H1 (cell line): ENCODE data around the gene GGT5. TPM values are rescaled to one million over a fixed set of nuclear protein-coding genes. Genes with fewer than 3 reads are reported as not detected.
"Not testable (repeated sequence)": the region's sequence is repeated elsewhere in the genome, so short reads cannot be mapped to it uniquely, and the experiment has no call there.

Experiments used
- CTCF ChIA-PET: fragments of 300-600 bp; sonication (Branson Sonifier 250); formaldehyde crosslinking; loops from one replicate; lab custom pipeline; 2021; ENCODE audit not compliant: partially characterized antibody; lab: Charles Lee
- POLR2A ChIA-PET: fragments of 300-600 bp; sonication (Branson Sonifier 250); formaldehyde crosslinking; loops from one replicate; lab custom pipeline; 2021; ENCODE audit warnings: inconsistent platforms; ENCODE audit not compliant: partially characterized antibody; lab: Charles Lee
- DNase-seq, 2 experiments: peaks; one replicate each; pipeline versions ENCODE4 v3.0.0 to v3.0.0-alpha.2; 2010 to 2022; ENCODE audit warnings: low spot score in 2 of 2, low read depth in 1 of 2, mixed read lengths in 1 of 2
- FAIRE-seq: peaks from 2 replicates; lab custom pipeline; 2011; peaks lifted over from hg19 to GRCh38; lab: Jason Lieb, UNC
- H2AFZ ChIP-seq: 2 replicates; pipeline ENCODE4 v1.8.1; 2012; ENCODE audit warnings: low read length, inconsistent platforms
- H2AK5ac ChIP-seq: 2 replicates; pipeline ENCODE4 v1.6.1; 2013; ENCODE audit warnings: low read depth, low read length
- H2BK120ac ChIP-seq: replicated peaks from 2 replicates; pipeline ENCODE3; 2013; ENCODE audit warnings: low read depth, low read length, inconsistent platforms
- H2BK12ac ChIP-seq: 2 replicates; pipeline ENCODE4 v1.6.1; 2013; ENCODE audit warnings: low read depth, low read length
- H2BK15ac ChIP-seq: 2 replicates; pipeline ENCODE4 v1.6.1; 2013; ENCODE audit warnings: low read length
- H2BK20ac ChIP-seq: 2 replicates; pipeline ENCODE4 v1.6.1; 2013; ENCODE audit warnings: low read length
- H2BK5ac ChIP-seq: 2 replicates; pipeline ENCODE4 v1.6.1; 2013; ENCODE audit warnings: low read depth, low read length
- H3K14ac ChIP-seq: 2 replicates; pipeline ENCODE4 v1.6.1; 2013; ENCODE audit warnings: inconsistent platforms; ENCODE audit not compliant: insufficient read length
- H3K18ac ChIP-seq: 2 replicates; pipeline ENCODE4 v1.6.1; 2013; ENCODE audit warnings: low read length; ENCODE audit errors: extremely low read depth
- H3K23ac ChIP-seq: 2 replicates; pipeline ENCODE4 v1.6.1; 2013; ENCODE audit warnings: inconsistent platforms; ENCODE audit not compliant: insufficient read length
- H3K23me2 ChIP-seq: 2 replicates; pipeline ENCODE4 v1.6.1; 2013; ENCODE audit warnings: low read depth, low read length
- H3K27ac ChIP-seq: 2 replicates; pipeline ENCODE4 v1.6.1; 2011; ENCODE audit warnings: low read depth, low read length, inconsistent platforms
- H3K27me3 ChIP-seq, 4 experiments: replicated peaks in 1 of 4; 1 replicate in 1 of 4; 2 replicates in 3 of 4; pipeline versions ENCODE4 v1.6.1 to v1.8.1; 2011 to 2013; ENCODE audit warnings: low read length in 3 of 4, mild to moderate bottlenecking in 3 of 4, inconsistent platforms in 2 of 4, mixed read lengths in 2 of 4, moderate library complexity in 1 of 4; ENCODE audit not compliant: control insufficient read depth in 3 of 4, insufficient read depth in 3 of 4; ENCODE audit errors: extremely low read depth in 1 of 4
- H3K36me3 ChIP-seq, 4 experiments: 2 replicates each; pipeline versions ENCODE4 v1.6.1 to v1.8.1; 2011 to 2013; ENCODE audit warnings: mild to moderate bottlenecking in 4 of 4, low read length in 3 of 4, moderate library complexity in 2 of 4, control low read depth in 1 of 4, inconsistent platforms in 1 of 4; ENCODE audit not compliant: insufficient read depth in 4 of 4, control insufficient read depth in 2 of 4
- H3K4ac ChIP-seq: replicated peaks from 2 replicates; pipeline ENCODE3; 2013; ENCODE audit warnings: low read length, low read depth, mixed read lengths, inconsistent platforms; ENCODE audit not compliant: insufficient read length
- H3K4me1 ChIP-seq, 4 experiments: replicated peaks in 1 of 4; 1 replicate in 1 of 4; 2 replicates in 3 of 4; pipeline versions ENCODE4 v1.6.1 to v1.8.1; 2011 to 2013; ENCODE audit warnings: low read length in 3 of 4, inconsistent platforms in 2 of 4, mixed read lengths in 1 of 4; ENCODE audit not compliant: insufficient read depth in 4 of 4, control insufficient read depth in 3 of 4
- H3K4me2 ChIP-seq, 2 experiments: 2 replicates each; pipeline versions ENCODE4 v1.6.1 to v1.8.1; 2011 to 2013; ENCODE audit warnings: low read depth in 2 of 2, low read length in 2 of 2, control low read depth in 1 of 2, inconsistent platforms in 1 of 2, mild to moderate bottlenecking in 1 of 2; ENCODE audit not compliant: insufficient read depth in 1 of 2
- H3K4me3 ChIP-seq, 4 experiments: fragments of 200-600, 300-600 bp in 1 of 4; sonication (generic), shearing (Covaris generic), sonication (Bioruptor Twin) in 1 of 4; 2 replicates each; pipeline versions ENCODE4 v1.5.1 to v1.8.1; 2011 to 2016; ENCODE audit warnings: low read length in 4 of 4, low read depth in 3 of 4, control low read depth in 2 of 4, inconsistent platforms in 2 of 4, mild to moderate bottlenecking in 2 of 4, mixed read lengths in 1 of 4, moderate library complexity in 1 of 4; ENCODE audit not compliant: insufficient read depth in 2 of 4; ENCODE audit errors: extremely low read depth in 1 of 4
- H3K56ac ChIP-seq: replicated peaks from 2 replicates; pipeline ENCODE3; 2013; ENCODE audit warnings: low read depth, mild to moderate bottlenecking, mixed read lengths, low read length, inconsistent platforms; ENCODE audit not compliant: insufficient read length
- H3K79me1 ChIP-seq: 2 replicates; pipeline ENCODE4 v1.6.1; 2013; ENCODE audit warnings: low read depth, low read length, control low read depth
- H3K79me2 ChIP-seq, 2 experiments: 2 replicates each; pipeline versions ENCODE4 v1.6.1 to v1.8.1; 2012 to 2013; ENCODE audit warnings: low read length in 2 of 2, mild to moderate bottlenecking in 2 of 2, inconsistent platforms in 1 of 2; ENCODE audit not compliant: insufficient read depth in 2 of 2, control insufficient read depth in 1 of 2
- H3K9ac ChIP-seq, 4 experiments: replicated peaks in 1 of 4; 1 replicate in 1 of 4; 2 replicates in 3 of 4; pipeline versions ENCODE4 v1.6.1 to v1.8.1; 2011 to 2013; ENCODE audit warnings: low read depth in 3 of 4, low read length in 3 of 4, control low read depth in 2 of 4, mild to moderate bottlenecking in 2 of 4, moderate library complexity in 2 of 4, inconsistent platforms in 1 of 4; ENCODE audit errors: extremely low read depth in 1 of 4
- H3K9me3 ChIP-seq, 2 experiments: 2 replicates each; pipeline versions ENCODE4 v1.6.1 to v1.8.1; 2012 to 2013; ENCODE audit warnings: mild to moderate bottlenecking in 2 of 2, moderate library complexity in 2 of 2, control low read depth in 1 of 2, inconsistent platforms in 1 of 2, low read depth in 1 of 2, low read length in 1 of 2, mixed read lengths in 1 of 2; ENCODE audit not compliant: insufficient read depth in 2 of 2
- H4K20me1 ChIP-seq, 2 experiments: replicated peaks in 1 of 2; 2 replicates each; pipeline versions ENCODE3 to v1.8.1; 2011 to 2013; ENCODE audit warnings: inconsistent platforms in 2 of 2, low read length in 2 of 2, mild to moderate bottlenecking in 1 of 2; ENCODE audit not compliant: insufficient read depth in 2 of 2, control insufficient read depth in 1 of 2
- H4K5ac ChIP-seq: 2 replicates; pipeline ENCODE4 v1.6.1; 2013; ENCODE audit warnings: low read length, low read depth, mixed read lengths, inconsistent platforms; ENCODE audit not compliant: insufficient read length
- H4K8ac ChIP-seq: 2 replicates; pipeline ENCODE4 v1.8.0; 2013; ENCODE audit warnings: mild to moderate bottlenecking, moderate library complexity, low read length, inconsistent platforms; ENCODE audit not compliant: insufficient read depth; ENCODE audit errors: extremely low read depth
- H4K91ac ChIP-seq: replicated peaks from 2 replicates; pipeline ENCODE3; 2013; ENCODE audit warnings: low read length, mixed read lengths, inconsistent platforms; ENCODE audit not compliant: insufficient read length
- BRCA1 ChIP-seq: IDR thresholded peaks from 2 replicates; pipeline ENCODE4 v1.6.1; 2012; ENCODE audit warnings: low read depth, low read length, improper control_type of control experiment
- EP300 ChIP-seq, 2 experiments: IDR thresholded peaks; 1 replicate in 1 of 2; 2 replicates in 1 of 2; pipeline ENCODE4 v1.6.1; 2011 to 2012; ENCODE audit warnings: low read depth in 2 of 2, low read length in 2 of 2, mild to moderate bottlenecking in 2 of 2, borderline replicate concordance in 1 of 2, inconsistent platforms in 1 of 2, moderate library complexity in 1 of 2
- HDAC2 ChIP-seq, 2 experiments: fragments of 300-600 bp in 1 of 2; sonication (generic) in 1 of 2; IDR thresholded peaks; 2 replicates each; pipeline ENCODE4 v1.6.1; 2011 to 2012; ENCODE audit warnings: low read depth in 2 of 2, low read length in 2 of 2, mild to moderate bottlenecking in 2 of 2, moderate library complexity in 2 of 2, borderline replicate concordance in 1 of 2, inconsistent platforms in 1 of 2
- KDM4A ChIP-seq: IDR thresholded peaks from one replicate; pipeline ENCODE4 v1.7.1; 2012; ENCODE audit warnings: low read depth, mild to moderate bottlenecking, moderate library complexity, low read length, inconsistent platforms; ENCODE audit not compliant: severe bottlenecking
- POLR2A ChIP-seq, 2 experiments: IDR thresholded peaks; 1 replicate in 1 of 2; 2 replicates in 1 of 2; pipeline ENCODE4 v1.6.1; 2011; ENCODE audit warnings: low read depth in 2 of 2, low read length in 2 of 2, mild to moderate bottlenecking in 2 of 2; ENCODE audit errors: control extremely low read depth in 1 of 2
- SP1 ChIP-seq: IDR thresholded peaks from 2 replicates; pipeline ENCODE4 v1.6.1; 2011; ENCODE audit warnings: low read depth, low read length
- WGBS, 2 experiments: shearing (Covaris generic) in 1 of 2; methylation state at CpG; one replicate each; pipeline versions ENCODE4 v1.1.6 to v1.1.7; 2013 to 2015; ENCODE audit warnings: low lambda C conversion rate in 2 of 2, mixed read lengths in 2 of 2, inconsistent platforms in 1 of 2, low coverage in 1 of 2, missing lambda C conversion rate in 1 of 2; ENCODE audit not compliant: insufficient replicate concordance in 2 of 2, insufficient coverage in 1 of 2, insufficient read length in 1 of 2; ENCODE audit errors: extremely low coverage in 1 of 2, missing lambda C conversion rate in 1 of 2; 5-methylcytosine and 5-hydroxymethylcytosine counted together
- polyA plus RNA-seq, 7 experiments: library from polyadenylated mRNA; depleted of rRNA in 3 of 7; stranded (reverse) in 5 of 7; unstranded in 2 of 7; fragments of >200 nt in 5 of 7; fragments of 200-250 nt in 2 of 7; gene quantifications; 1 replicate in 5 of 7; 2 replicates in 1 of 7; 4 replicates in 1 of 7; pipeline versions ENCODE4 v1.2.1 to v1.2.3, GENCODE V29; 2011 to 2013; ENCODE audit warnings: missing spikeins in 2 of 7, mixed read lengths in 2 of 7
- total RNA-seq: library from RNA; stranded (reverse); fragmentation: NEBNext Ultra II Directional; extraction: Animal tissue kit (Norgen Biotek cat#: 25700); gene quantifications from 2 replicates; pipeline ENCODE4 v1.2.1, GENCODE V29; 2021
- TF ChIP-seq, protein P1 (sequence below): IDR thresholded peaks from 2 replicates; pipeline ENCODE4 v1.6.1; 2012; ENCODE audit warnings: inconsistent platforms

Gene GGT5
- total and polyA plus RNA-seq, 2 of the 8 experiments (the other 6 are each of a cell fraction or from before 2014, with no cell fraction given), result 0.05 TPM; not detected in 1

DNA sequence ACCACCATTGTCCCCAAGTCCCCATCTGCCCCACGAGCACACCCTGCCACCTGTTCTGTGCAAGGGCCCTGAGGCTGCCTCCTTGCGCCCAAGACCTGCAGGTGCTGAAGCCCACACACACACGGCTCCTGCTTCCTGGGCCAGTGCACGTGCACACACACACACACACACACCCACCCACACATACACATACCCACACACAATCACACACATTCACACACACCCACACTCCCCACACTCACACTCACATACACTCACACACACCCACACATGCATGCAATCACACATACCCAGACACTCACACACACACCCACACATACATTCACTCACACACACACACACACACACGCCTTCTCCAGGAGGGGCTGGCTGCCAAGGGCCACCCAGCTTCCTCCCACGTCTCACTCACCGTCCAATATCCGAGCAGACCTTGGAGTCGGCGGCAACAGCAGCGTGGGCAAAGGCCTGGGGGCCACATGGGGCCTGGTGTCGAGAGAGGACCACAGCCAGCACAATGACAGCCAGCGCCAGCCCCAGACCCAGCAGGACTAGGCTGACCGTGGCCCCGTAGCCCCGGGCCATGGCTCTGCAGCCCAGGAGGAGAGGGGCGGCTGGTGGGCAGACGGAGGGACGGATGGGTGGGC lies 616 bp downstream of the GGT5 start (continued):
- TF ChIP-seq BRCA1, result no peak
- TF ChIP-seq, protein P1, sequence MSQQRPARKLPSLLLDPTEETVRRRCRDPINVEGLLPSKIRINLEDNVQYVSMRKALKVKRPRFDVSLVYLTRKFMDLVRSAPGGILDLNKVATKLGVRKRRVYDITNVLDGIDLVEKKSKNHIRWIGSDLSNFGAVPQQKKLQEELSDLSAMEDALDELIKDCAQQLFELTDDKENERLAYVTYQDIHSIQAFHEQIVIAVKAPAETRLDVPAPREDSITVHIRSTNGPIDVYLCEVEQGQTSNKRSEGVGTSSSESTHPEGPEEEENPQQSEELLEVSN, result no peak
- no peak for TF ChIP-seq EP300 (IDR thresholded peaks at IDR 0.05; ENCODE audit: borderline replicate concordance in 1 of 2, low read depth in 2 of 2, low read length in 2 of 2)
- TF ChIP-seq POLR2A (IDR thresholded peaks at IDR 0.05; ENCODE audit: control extremely low read depth in 1 of 2, low read depth in 2 of 2, low read length in 2 of 2), result no peak
- TF ChIP-seq HDAC2 (IDR thresholded peaks at IDR 0.05; ENCODE audit: borderline replicate concordance in 1 of 2, low read depth in 2 of 2, low read length in 2 of 2), result no peak
- no peak for TF ChIP-seq KDM4A
- TF ChIP-seq SP1, result no peak
- TF ChIP-seq, all 59 proteins: peak for 0

DNA sequence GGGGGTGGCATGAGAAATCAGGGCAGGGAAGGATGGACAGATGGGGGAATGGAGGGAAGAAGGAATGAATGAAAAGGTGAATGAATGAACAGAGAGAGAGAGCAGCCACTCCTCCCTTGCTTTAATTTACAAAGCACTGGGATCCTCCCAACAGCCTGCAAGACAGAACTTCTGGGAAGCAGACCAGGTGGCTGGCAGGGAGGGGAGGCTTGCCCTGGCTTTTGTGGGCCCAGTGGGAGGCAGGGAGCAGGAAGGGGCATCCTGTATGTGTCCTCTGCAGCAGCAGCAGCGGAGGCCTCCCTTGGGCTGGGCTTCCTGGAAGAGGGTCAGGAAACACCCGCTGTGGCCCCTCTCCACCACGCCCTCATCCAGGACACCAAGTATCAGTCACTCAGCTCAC lies 1.5 kb downstream of the GGT5 start:
- H3K14ac ChIP-seq, H4K20me1 ChIP-seq, H2BK20ac ChIP-seq, H3K27ac ChIP-seq, H2BK15ac ChIP-seq, H4K91ac ChIP-seq, H3K4ac ChIP-seq, H4K8ac ChIP-seq, H3K36me3 ChIP-seq, POLR2A ChIA-PET, H2AK5ac ChIP-seq, H3K4me3 ChIP-seq, H3K23ac ChIP-seq, H2BK5ac ChIP-seq, H3K4me1 ChIP-seq, H3K56ac ChIP-seq, H2BK120ac ChIP-seq, H3K9ac ChIP-seq, H4K5ac ChIP-seq, H3K4me2 ChIP-seq, FAIRE-seq, H3K23me2 ChIP-seq, H3K79me1 ChIP-seq, H2AFZ ChIP-seq, H2BK12ac ChIP-seq, H3K9me3 ChIP-seq, H3K79me2 ChIP-seq, H3K18ac ChIP-seq, DNase-seq, H3K27me3 ChIP-seq: not testable (repeated sequence)
- CTCF ChIA-PET, result interaction anchor here (0.8 to 5.2 kb wide), 17 partner anchors 9 to 156 kb away, joined by 3 to 44 read pairs (median 4); no protein-coding TSS in a partner anchor
- WGBS, 2 experiments, result 100% methylated on average over 3 of the region's 3 CpGs; no CpG with 5 or more reads in 1 of the 2 experiments
